Epithelial cell of esophagus (primary cell): ENCODE results near the gene SLC38A1.
"Not testable (repeated sequence)": the region's sequence is repeated elsewhere in the genome, so short reads cannot be mapped to it uniquely, and the experiment has no call there.

ENCODE experiments used
- DNase-seq: peaks from one replicate; pipeline ENCODE4 v3.0.0; 2010; ENCODE audit warnings: low read depth
- H3K4me3 ChIP-seq: 2 replicates; pipeline ENCODE4 v1.5.1; 2011; ENCODE audit warnings: mild to moderate bottlenecking, low read length, control low read depth
- TF ChIP-seq, protein P1 (sequence below): IDR thresholded peaks from 2 replicates; pipeline ENCODE4 v1.5.1; 2011; ENCODE audit warnings: low read depth, mild to moderate bottlenecking, low read length, control low read depth, inconsistent platforms; ENCODE audit not compliant: insufficient read depth; ENCODE audit errors: missing control alignments

The SLC38A1 gene

DNA sequence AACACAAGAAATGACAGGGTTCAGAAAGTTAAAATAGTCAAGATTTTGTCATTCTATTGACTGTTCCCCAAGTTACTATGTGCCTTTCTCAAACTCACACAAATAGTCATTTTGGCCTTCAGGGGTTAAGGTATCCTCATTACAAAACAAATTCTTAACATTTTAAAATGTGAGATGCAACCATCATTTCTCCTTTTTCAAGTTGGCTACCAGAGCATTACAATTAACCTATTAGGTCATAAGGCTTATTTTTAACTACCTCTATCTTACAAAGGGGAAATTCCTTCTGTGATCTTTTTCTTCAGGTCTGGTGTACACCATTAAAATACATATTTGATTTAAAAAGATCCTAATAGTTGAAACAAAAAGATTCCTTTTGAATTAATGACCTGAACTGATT, 61.2 kb downstream of the SLC38A1 start:
- TF ChIP-seq, protein P1, sequence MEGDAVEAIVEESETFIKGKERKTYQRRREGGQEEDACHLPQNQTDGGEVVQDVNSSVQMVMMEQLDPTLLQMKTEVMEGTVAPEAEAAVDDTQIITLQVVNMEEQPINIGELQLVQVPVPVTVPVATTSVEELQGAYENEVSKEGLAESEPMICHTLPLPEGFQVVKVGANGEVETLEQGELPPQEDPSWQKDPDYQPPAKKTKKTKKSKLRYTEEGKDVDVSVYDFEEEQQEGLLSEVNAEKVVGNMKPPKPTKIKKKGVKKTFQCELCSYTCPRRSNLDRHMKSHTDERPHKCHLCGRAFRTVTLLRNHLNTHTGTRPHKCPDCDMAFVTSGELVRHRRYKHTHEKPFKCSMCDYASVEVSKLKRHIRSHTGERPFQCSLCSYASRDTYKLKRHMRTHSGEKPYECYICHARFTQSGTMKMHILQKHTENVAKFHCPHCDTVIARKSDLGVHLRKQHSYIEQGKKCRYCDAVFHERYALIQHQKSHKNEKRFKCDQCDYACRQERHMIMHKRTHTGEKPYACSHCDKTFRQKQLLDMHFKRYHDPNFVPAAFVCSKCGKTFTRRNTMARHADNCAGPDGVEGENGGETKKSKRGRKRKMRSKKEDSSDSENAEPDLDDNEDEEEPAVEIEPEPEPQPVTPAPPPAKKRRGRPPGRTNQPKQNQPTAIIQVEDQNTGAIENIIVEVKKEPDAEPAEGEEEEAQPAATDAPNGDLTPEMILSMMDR: no peak
- no peak for DNase-seq

GRCh38 chr12:46206471-46206870, 62.4 kb downstream of the SLC38A1 start:
- TF ChIP-seq, protein P1: no peak
- no peak for DNase-seq
- H3K4me3 ChIP-seq: no peak overlapping the region

More for the DNA sequence above, 61.2 kb downstream of the SLC38A1 start:
- H3K4me3 ChIP-seq: no peak overlapping the region

DNA sequence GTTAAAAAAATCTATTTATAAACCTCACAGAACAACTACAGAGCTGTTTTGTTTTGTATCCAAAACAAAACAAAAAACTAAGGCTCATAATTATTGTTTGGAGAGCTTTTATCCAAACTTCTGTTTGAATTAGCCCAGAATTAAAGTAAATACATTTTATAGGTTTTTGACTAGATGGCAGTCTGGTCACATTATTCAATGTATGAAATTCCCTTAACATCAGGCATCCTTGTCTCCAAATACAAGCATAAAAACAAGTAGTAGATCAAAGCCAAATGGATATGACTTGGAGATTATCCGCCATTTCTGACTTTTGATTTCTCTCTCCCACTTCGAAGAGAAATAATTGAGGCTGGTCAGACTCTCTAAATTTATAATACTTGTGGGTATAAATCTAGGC, 63.5 kb downstream of the SLC38A1 start:
- no peak for DNase-seq
- no peak overlapping the region for H3K4me3 ChIP-seq
- TF ChIP-seq, protein P1: no peak

DNA sequence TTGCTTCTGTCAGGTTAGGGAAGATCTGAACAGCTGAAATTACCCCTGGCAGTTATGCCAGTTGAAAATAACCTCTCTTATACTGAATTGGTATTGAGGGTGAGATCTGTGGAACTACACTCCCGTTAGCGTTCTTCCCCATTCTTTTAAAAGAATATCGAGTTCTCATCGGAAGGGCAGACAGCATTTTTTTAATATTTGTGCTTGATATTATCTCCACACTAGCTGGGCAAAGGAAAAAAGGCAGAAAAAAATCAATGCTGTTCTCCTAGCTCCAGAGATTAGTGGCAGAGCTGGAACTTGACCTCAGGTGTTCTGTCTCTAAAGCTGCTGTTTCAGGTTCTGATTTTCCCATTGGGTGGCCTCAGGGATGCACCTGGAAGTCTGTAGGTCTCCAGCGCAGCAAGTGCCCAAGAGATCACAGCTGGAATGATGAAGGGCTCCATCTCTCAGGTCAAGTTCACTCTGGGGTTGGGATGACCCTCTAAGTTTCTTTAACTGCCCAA, 67.5 kb downstream of the SLC38A1 start:
- H3K4me3 ChIP-seq: no peak overlapping the region
- no peak for DNase-seq
- TF ChIP-seq, protein P1: no peak

DNA sequence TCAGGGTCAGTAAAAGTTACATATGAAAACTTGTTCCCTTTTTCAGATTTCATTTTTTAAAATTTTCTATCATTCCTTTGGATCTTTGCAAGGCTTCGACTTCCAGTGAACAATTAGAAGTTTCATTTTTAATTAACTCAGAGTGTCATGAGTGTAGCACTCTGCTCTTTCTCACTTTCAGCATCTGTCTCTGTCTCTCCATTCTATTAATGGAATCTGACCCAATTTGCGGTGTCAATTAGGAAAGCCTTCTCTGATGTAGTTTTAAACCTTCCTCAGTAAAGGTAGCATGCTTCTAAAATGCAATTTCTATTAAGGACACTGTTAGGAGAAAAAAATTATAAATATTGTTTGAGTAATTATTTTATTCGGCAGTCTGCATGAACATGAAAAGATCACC, 68.3 kb downstream of the SLC38A1 start:
- H3K4me3 ChIP-seq: no peak overlapping the region
- TF ChIP-seq, protein P1: no peak
- no peak for DNase-seq

DNA sequence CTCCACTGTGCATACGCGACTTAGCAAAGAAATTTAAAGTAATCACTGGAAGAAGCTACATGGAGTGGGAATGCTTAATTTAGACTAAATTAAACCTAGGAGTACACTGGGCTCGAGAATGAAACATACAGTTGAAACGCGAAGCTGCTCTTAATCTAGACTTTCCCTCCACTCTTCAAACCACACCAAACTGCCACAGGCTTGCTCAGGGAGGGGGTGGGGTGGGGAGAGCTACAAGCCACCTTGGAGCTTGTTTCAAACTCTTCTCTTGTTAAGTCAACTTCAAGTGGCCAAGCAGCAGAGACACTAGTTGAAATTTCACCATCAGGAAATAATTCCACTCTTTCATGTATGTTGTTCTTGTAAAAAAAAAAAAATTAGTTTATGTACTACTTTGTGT, 69.9 kb downstream of the SLC38A1 start:
- no peak for DNase-seq
- no peak overlapping the region for H3K4me3 ChIP-seq
- TF ChIP-seq, protein P1: no peak

- H3K4me3 ChIP-seq: no peak overlapping the region
- TF ChIP-seq, protein P1: no peak
- DNase-seq: no peak
These were observed 71.0 kb downstream of the SLC38A1 start for GRCh38 chr12:46197883-46198282.

DNA sequence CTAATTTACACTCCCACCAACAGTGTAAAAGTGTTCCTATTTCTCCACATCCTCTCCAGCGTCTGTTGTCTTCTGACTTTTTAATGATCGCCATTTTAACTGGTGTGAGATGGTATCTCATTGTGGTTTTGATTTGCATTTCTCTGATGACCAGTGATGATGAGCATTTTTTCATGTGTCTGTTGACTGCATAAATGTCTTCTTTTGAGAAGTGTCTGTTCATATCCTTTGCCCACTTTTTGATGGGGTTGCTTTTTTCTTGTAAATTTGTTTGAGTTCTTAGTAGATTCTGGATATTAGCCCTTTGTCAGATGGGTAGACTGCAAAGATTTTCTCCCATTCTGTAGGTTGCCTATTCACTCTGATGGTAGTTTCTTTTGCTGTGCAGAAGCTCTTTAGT, 78.3 kb downstream of the SLC38A1 start:
- not testable (repeated sequence) for H3K4me3 ChIP-seq, DNase-seq
